Kidney epithelial cell (primary cell): Measurements from ENCODE around the gene STARD3NL. TPM values are rescaled to one million over a fixed set of nuclear protein-coding genes. Genes with fewer than 3 reads are reported as not detected.
"Not testable (repeated sequence)": the region's sequence is repeated elsewhere in the genome, so short reads cannot be mapped to it uniquely, and the experiment has no call there.

ENCODE experiments used
- DNase-seq: peaks from one replicate; pipeline ENCODE4 v3.0.0-alpha.2; 2010; ENCODE audit warnings: low read depth
- H3K27me3 ChIP-seq: 2 replicates; pipeline ENCODE4 v1.6.0; 2011; ENCODE audit warnings: low read length; ENCODE audit not compliant: control insufficient read depth, insufficient read depth
- H3K36me3 ChIP-seq: 2 replicates; pipeline ENCODE4 v1.5.1; 2011; ENCODE audit warnings: low read length; ENCODE audit not compliant: control insufficient read depth, insufficient read depth
- H3K4me3 ChIP-seq: 2 replicates; pipeline ENCODE4 v1.5.1; 2011; ENCODE audit warnings: low read depth, mild to moderate bottlenecking, control low read depth, low read length
- CTCF ChIP-seq: IDR thresholded peaks from 2 replicates; pipeline ENCODE4 v1.5.1; 2011; ENCODE audit warnings: mild to moderate bottlenecking, moderate library complexity, low read length, control low read depth, inconsistent platforms; ENCODE audit not compliant: insufficient read depth, poor library complexity, severe bottlenecking
- total RNA-seq: library from RNA; depleted of rRNA; stranded (reverse); fragments of >200 nt; gene quantifications from 2 replicates; pipeline ENCODE4 v1.2.3, GENCODE V29; 2015

STARD3NL gene
- total RNA-seq, 1 donor from 2014 or later, result 66.8 TPM

- Histone ChIP-seq H3K27me3 (no peaks in the 10 kb centered on the region), H3K4me3 (no peak overlapping the region), H3K36me3 (no peaks in the 10 kb centered on the region)
- no peak for TF ChIP-seq CTCF
- no peak for DNase-seq
These were observed 52.0 kb downstream of the STARD3NL start for GRCh38 chr7:38229884-38230642.

- no peak for DNase-seq
- H3K36me3 ChIP-seq, result no peaks in the 10 kb centered on the region
- H3K27me3 ChIP-seq, result no peaks in the 10 kb centered on the region
- no peak overlapping the region for H3K4me3 ChIP-seq
- no peak for TF ChIP-seq CTCF
These were observed 54.7 kb downstream of the STARD3NL start for GRCh38 chr7:38232502-38233366.

GRCh38 chr7:38234759-38235158, 56.7 kb downstream of the STARD3NL start:
- not testable (repeated sequence) for H3K27me3 ChIP-seq, DNase-seq, H3K4me3 ChIP-seq, H3K36me3 ChIP-seq

GRCh38 chr7:38235606-38236005, 57.6 kb downstream of the STARD3NL start:
- TF ChIP-seq CTCF, result no peak
- Histone ChIP-seq H3K27me3 (no peaks in the 10 kb centered on the region), H3K36me3 (no peaks in the 10 kb centered on the region), H3K4me3 (no peak overlapping the region)
- DNase-seq, result no peak

- DNase-seq, H3K27me3 ChIP-seq, H3K4me3 ChIP-seq, H3K36me3 ChIP-seq: not testable (repeated sequence)
These were observed 61.1 kb downstream of the STARD3NL start for GRCh38 chr7:38239129-38239528.

GRCh38 chr7:38241071-38241470, 63.0 kb downstream of the STARD3NL start:
- H3K4me3 ChIP-seq, result no peak overlapping the region
- no peak for TF ChIP-seq CTCF
- DNase-seq, result no peak
- no peaks in the 10 kb centered on the region for H3K36me3 ChIP-seq
- H3K27me3 ChIP-seq, result no peaks in the 10 kb centered on the region
